GM18519 (cell line): ENCODE data around the gene HLA-DRB1.
"Not testable (repeated sequence)": the region's sequence is repeated elsewhere in the genome, so short reads cannot be mapped to it uniquely, and the experiment has no call there.

Experiments
- ATAC-seq: cut with Tn5 transposase; IDR thresholded peaks from one replicate; pipeline ENCODE4 v1.9.1; 2021; ENCODE audit warnings: mild to moderate bottlenecking, moderate library complexity; ENCODE audit not compliant: unreplicated experiment, low FRiP score

HLA-DRB1 gene

GRCh38 chr6:32609731-32610640, 20.3 kb upstream of the HLA-DRB1 start:
- ATAC-seq = peak; percentile 77

GRCh38 chr6:32609391-32609730, 19.7 kb upstream of the HLA-DRB1 start:
- no peak for ATAC-seq

DNA sequence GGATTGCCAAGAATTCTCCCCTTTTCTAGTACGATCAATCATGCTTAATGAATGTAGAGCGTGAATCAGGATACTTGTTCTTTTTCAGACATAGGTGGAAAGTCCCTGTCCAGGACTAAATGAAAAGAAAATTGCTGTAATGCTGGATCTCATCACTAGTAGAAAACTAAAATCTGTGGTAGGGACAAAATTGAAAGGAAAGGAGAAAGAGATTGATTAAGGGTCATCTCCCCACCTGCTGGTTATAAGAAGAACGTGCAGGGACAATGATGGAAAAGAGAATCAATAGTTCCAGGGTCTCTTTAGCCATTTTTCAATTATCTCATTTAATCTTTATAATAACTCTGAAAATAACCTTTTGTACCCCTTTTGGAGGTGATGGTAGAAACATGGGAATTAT, 18.7 kb upstream of the HLA-DRB1 start:
- ATAC-seq = no peak

DNA sequence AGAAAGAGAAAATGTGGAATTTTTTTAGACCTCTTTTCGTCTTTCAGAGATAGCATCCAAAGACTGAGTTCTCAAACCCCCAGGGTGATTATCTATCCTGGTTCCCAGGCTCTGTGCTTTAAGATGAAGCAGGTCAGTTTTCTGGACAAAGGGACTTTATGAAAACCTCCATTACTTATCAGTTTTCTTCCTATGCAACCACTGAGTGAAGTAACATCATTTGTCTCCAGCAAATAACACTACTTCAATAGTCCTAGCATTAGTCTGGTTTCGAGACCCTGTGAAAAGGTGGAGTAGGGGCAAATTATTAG, 18.3 kb upstream of the HLA-DRB1 start:
- ATAC-seq = no peak

GRCh38 chr6:32607263-32607987, 17.8 kb upstream of the HLA-DRB1 start:
- no peak for ATAC-seq

DNA sequence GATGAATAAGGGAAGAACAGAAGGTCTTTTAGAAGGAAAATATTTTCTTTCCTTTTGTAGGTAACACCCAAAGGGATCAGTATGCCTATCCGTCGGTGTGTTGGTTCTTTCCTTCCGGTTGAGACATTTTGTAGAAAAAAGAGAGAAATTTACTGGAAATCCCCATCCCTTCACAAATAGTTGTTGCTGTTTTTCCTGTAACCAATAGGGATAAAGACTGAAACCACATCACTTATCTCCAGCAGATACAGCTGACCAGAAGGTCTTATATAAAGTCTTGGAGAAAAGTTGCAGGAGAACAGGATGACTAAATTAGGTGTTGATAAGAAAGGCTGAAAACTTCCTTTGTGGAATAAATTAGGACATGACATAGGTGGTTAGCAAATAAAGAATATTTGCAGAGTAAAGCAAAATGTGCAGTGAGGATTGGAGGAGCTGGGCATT, 14.8 kb upstream of the HLA-DRB1 start:
- ATAC-seq = no peak

DNA sequence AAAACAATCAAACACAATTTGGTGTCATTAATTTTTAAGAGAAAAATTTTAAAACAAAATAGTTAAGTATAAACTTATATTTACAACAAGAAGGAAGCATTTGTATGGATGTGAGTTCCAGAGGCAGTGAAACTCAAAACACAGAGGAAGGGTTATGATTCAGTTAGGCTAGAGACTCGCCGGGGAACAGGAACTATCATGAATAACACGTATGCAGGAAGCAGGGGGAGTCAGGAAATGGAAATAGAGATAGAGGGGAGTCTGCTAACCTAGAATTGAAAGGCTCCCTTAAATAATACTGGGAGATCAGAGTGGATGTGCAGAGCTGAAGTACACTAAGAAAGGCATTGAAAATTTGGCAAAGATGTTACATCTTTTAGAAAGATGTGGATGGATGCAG, 14.2 kb upstream of the HLA-DRB1 start:
- ATAC-seq = no peak

- no peak for ATAC-seq
Measured at GRCh38 chr6:32603222-32603621, 13.6 kb upstream of the HLA-DRB1 start.

DNA sequence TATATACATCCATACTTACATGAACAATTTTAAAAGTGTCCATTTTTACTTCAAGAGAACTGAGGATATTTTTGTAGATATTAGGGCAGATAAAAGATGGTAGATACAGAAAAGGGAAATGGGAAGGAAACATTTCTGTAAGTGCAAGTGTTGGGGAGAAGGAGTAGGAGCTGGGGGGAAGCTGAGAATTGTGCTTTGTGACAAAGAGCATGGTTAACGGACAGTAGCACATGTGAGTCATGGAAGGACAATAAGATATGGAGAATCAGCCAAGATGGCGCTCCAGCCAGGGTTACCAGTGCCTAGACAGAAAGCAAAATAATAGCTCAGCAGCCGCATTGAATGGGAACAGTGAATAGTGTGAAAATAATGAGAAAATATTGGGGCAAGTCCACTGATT, 12.7 kb upstream of the HLA-DRB1 start:
- no peak for ATAC-seq

- ATAC-seq = no peak
Measured at GRCh38 chr6:32597024-32597423, 7.4 kb upstream of the HLA-DRB1 start.

- ATAC-seq = not testable (repeated sequence)
Measured at GRCh38 chr6:32590713-32591112, 1.1 kb upstream of the HLA-DRB1 start.

- ATAC-seq = no peak
Measured at GRCh38 chr6:32588156-32588555, 1.5 kb downstream of the HLA-DRB1 start.

GRCh38 chr6:32583527-32583898, 6.1 kb downstream of the HLA-DRB1 start:
- ATAC-seq = no peak

GRCh38 chr6:32581315-32582095, 8.1 kb downstream of the HLA-DRB1 start:
- no peak for ATAC-seq

GRCh38 chr6:32580593-32580992, 9.1 kb downstream of the HLA-DRB1 start:
- ATAC-seq = no peak

GRCh38 chr6:32578962-32579361, 10.7 kb downstream of the HLA-DRB1 start:
- ATAC-seq = no peak

DNA sequence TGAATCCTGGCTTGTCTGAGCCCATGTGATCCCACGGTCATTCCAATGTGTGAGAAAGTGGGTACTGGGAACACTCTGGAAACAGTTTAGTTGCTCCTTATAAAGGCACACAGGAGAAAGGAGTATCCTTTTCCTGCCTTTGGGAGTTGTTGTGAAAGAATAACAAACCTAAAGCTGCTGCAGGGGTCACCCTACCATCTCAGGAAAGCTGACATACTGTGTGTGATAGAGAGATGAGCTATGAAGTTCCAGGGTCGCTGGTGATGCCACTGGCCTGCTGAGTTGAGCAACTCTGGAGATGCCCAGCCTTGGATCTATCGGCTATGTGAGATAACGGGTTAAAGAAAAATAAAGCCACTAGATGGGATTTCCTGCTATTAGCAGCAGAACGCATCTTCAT, 12.2 kb downstream of the HLA-DRB1 start:
- not testable (repeated sequence) for ATAC-seq

DNA sequence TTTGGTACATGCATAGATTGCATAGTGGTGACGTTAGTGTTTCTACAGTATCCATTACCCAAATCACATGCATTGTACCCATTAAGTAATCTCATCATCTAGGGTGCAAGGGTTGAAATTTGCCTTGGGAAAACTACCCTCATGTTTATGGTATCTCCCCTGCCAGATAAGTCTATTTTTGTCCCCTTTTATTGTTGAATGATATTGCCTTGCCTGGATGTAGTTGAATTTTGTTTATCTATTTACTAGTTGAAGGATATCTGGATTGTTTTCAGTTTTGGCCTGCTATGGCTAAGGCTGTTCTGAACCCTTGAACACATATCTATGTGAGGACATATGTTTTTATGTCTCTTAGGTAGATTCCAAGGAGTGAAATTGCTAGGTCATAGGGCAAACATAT, 13.4 kb downstream of the HLA-DRB1 start:
- ATAC-seq = no peak

DNA sequence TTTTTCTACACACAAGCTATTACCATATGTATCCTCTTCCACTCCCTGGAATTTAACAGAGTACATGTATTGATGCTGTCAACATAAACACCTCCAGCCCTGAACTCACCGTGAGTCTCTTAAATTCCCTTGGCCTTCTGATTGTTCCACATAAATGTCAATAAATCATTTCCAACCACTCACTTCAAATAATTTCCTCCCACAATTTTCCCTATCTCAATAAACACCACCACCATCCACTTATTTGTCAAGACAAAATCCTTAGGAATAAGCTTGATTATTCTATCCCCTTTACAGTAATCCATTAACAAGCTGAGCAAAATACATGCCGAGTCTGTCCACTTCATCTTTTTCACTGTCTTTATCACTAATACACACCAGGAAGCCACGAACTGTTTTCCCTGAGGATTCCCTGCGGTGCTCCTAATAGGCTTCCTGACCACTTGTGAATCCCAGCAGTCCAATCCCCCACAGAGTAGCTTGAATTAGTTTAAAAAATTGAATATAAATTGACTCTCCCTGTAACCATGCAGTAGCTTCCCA, 19.2 kb downstream of the HLA-DRB1 start:
- no peak for ATAC-seq

DNA sequence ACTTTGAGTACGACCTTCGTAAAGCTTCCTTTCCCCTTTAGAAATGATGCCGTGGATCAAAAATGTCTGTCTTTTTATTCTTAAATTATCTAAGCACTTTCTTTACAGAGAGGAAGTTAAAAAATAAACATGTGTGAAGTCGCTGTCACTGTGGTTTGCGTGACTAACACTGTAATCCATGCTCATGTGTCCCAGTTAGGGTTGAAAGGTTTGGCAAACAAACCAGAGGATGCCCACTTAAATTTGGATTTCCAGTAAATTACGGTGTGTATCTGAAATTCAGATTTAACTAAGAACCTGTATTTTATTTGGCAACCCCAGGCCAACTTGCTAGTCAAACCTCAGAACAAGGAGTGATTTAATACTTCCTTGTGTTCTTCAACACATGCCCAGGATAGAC, 21.1 kb downstream of the HLA-DRB1 start:
- ATAC-seq = no peak

DNA sequence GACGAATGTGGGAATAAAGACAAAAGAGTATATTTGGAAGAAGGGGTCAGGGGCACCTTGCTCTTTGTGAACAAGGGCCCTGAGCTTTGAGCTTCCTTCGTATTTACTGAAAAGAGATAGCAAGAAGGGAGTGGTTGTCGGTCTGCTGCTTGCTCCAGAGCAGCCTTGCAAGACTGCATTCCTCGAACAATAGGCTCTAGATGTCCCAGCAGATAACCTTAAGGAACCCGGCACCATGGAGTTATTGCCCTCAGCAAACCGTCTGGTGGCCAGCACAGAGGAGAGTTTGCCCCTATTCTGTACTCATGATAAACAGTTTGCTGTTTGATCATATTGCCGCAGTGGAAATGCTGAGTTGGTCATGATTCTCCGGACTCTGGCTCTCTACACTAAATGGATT, 22.7 kb downstream of the HLA-DRB1 start:
- ATAC-seq = no peak
